NCI-H526 (cell line): Measurements from ENCODE around the gene RNASEH2B.

Experiments used
- DNase-seq, 2 experiments: peaks; one replicate each; lab custom pipeline; 2025; lab: John Stamatoyannopoulos, UW

RNASEH2B gene

GRCh38 chr13:50940509-50940908 lies 30.9 kb downstream of the RNASEH2B start:
- no peak for DNase-seq

- DNase-seq = no peak
These were observed 31.6 kb downstream of the RNASEH2B start for GRCh38 chr13:50941146-50941545.

- DNase-seq = no peak
These were observed 33.2 kb downstream of the RNASEH2B start for GRCh38 chr13:50942630-50943311.

GRCh38 chr13:50945669-50946068 lies 36.1 kb downstream of the RNASEH2B start:
- no peak for DNase-seq

- DNase-seq = no peak
These were observed 39.0 kb downstream of the RNASEH2B start for GRCh38 chr13:50948601-50949000.

GRCh38 chr13:50950849-50951248 lies 41.3 kb downstream of the RNASEH2B start:
- DNase-seq = no peak

GRCh38 chr13:50951366-50951765 lies 41.8 kb downstream of the RNASEH2B start:
- no peak for DNase-seq

GRCh38 chr13:50955241-50955640 lies 45.6 kb downstream of the RNASEH2B start:
- no peak for DNase-seq

- DNase-seq = no peak
These were observed 46.2 kb downstream of the RNASEH2B start for GRCh38 chr13:50955798-50956197.

- peak in 1 of 2 experiments; percentile 9 for DNase-seq
These were observed 48.0 kb downstream of the RNASEH2B start for GRCh38 chr13:50957620-50958019.

- peak in 1 of 2 experiments; percentile 47 for DNase-seq
These were observed 60.1 kb downstream of the RNASEH2B start for GRCh38 chr13:50969691-50970090.

- no peak for DNase-seq
These were observed 61.4 kb downstream of the RNASEH2B start for GRCh38 chr13:50970956-50971355.

GRCh38 chr13:50974268-50974667 lies 64.7 kb downstream of the RNASEH2B start:
- no peak for DNase-seq

- DNase-seq = no peak
These were observed 69.6 kb downstream of the RNASEH2B start for GRCh38 chr13:50979187-50979586.

- DNase-seq = no peak
These were observed 72.1 kb downstream of the RNASEH2B start for GRCh38 chr13:50981686-50982085.

GRCh38 chr13:50989476-50989875 lies 79.9 kb downstream of the RNASEH2B start:
- DNase-seq = peak in 1 of 2 experiments; percentile 22

- DNase-seq = peak; percentile 33 to 56
These were observed 80.7 kb downstream of the RNASEH2B start for GRCh38 chr13:50990065-50990817.

- no peak for DNase-seq
These were observed 81.4 kb downstream of the RNASEH2B start for GRCh38 chr13:50990818-50991506.

GRCh38 chr13:50991579-50992521 lies 82.3 kb downstream of the RNASEH2B start:
- no peak for DNase-seq

GRCh38 chr13:50993371-50993770 lies 83.8 kb downstream of the RNASEH2B start:
- DNase-seq = no peak

GRCh38 chr13:50993934-50994333 lies 84.3 kb downstream of the RNASEH2B start:
- no peak for DNase-seq

- DNase-seq = no peak
These were observed 85.1 kb downstream of the RNASEH2B start for GRCh38 chr13:50994651-50995050.
